HEK293 (cell line): Measurements from ENCODE around the gene DPYSL4.
A peak's percentile ranks its signal among the peaks of the same experiment; 100 is the strongest.

Experiments used
- CTCF ChIA-PET: fragments of 350-600 bp; formaldehyde crosslinking; extraction: SDS; loops from one replicate; lab custom pipeline; 2021; ENCODE audit warnings: antibody characterized with exemption; lab: Yijun Ruan, JAX
- POLR2A ChIA-PET: fragments of 300-600 bp; formaldehyde crosslinking; extraction: SDS; loops from one replicate; lab custom pipeline; 2020; ENCODE audit warnings: antibody characterized with exemption, inconsistent platforms; lab: Yijun Ruan, JAX
- H3K27ac ChIP-seq: fragments of 200-500 bp; sonication (Bioruptor generic); 2 replicates; pipeline ENCODE4 v1.5.1; 2014; ENCODE audit warnings: low read depth, low read length, control low read depth, inconsistent platforms; ENCODE audit errors: extremely low read depth
- H3K36me3 ChIP-seq, 2 experiments: fragments of 200-500 bp in 1 of 2; sonication (Bioruptor generic) in 1 of 2; 1 replicate in 1 of 2; 2 replicates in 1 of 2; pipeline ENCODE4 v1.5.1; 2014 to 2017; ENCODE audit warnings: inconsistent platforms in 2 of 2, low read length in 2 of 2; ENCODE audit not compliant: control insufficient read depth in 2 of 2, insufficient read depth in 1 of 2
- H3K4me1 ChIP-seq: fragments of 200-500 bp; sonication (Bioruptor generic); 2 replicates; pipeline ENCODE4 v1.5.1; 2014; ENCODE audit warnings: mild to moderate bottlenecking, low read length, inconsistent platforms; ENCODE audit not compliant: control insufficient read depth, insufficient read depth
- H3K4me3 ChIP-seq: 2 replicates; pipeline ENCODE4 v1.5.1; 2011; ENCODE audit warnings: low read depth, mild to moderate bottlenecking, control low read depth, low read length, moderate library complexity
- H3K9me3 ChIP-seq: fragments of 200-500 bp; sonication (Bioruptor generic); 2 replicates; pipeline ENCODE4 v1.5.1; 2014; ENCODE audit warnings: low read depth, low read length, inconsistent platforms; ENCODE audit not compliant: control insufficient read depth, insufficient read depth
- GLIS2 ChIP-seq: fragments of 450-650 bp; formaldehyde crosslinking; IDR thresholded peaks from 2 replicates; pipeline ENCODE4 v1.5.1; 2016; ENCODE audit warnings: missing biosample characterization, missing genetic modification characterization
- SCRT2 ChIP-seq: fragments of 450-650 bp; formaldehyde crosslinking; IDR thresholded peaks from 2 replicates; pipeline ENCODE4 v1.5.1; 2016; ENCODE audit warnings: missing biosample characterization, missing genetic modification characterization
- ZBTB11 ChIP-seq: fragments of 450-650 bp; formaldehyde crosslinking; conservative IDR thresholded peaks from 2 replicates; pipeline ENCODE4 v1.5.1; 2016; ENCODE audit warnings: low read depth, missing biosample characterization, missing genetic modification characterization
- ZNF121 ChIP-seq: fragments of 450-650 bp; formaldehyde crosslinking; IDR thresholded peaks from 2 replicates; pipeline ENCODE4 v1.5.1; 2016; ENCODE audit warnings: missing biosample characterization, missing genetic modification characterization
- ZNF2 ChIP-seq: fragments of 450-650 bp; formaldehyde crosslinking; IDR thresholded peaks from 2 replicates; pipeline ENCODE4 v1.5.1; 2016; ENCODE audit warnings: missing biosample characterization, missing genetic modification characterization
- ZNF266 ChIP-seq: fragments of 450-650 bp; formaldehyde crosslinking; IDR thresholded peaks from 2 replicates; pipeline ENCODE4 v1.5.1; 2016; ENCODE audit warnings: missing biosample characterization, missing genetic modification characterization, low read depth
- ZNF423 ChIP-seq: fragments of 450-650 bp; formaldehyde crosslinking; IDR thresholded peaks from 2 replicates; pipeline ENCODE4 v1.5.1; 2016; ENCODE audit warnings: missing biosample characterization, missing genetic modification characterization
- ZNF473 ChIP-seq: fragments of 450-650 bp; formaldehyde crosslinking; IDR thresholded peaks from 2 replicates; pipeline ENCODE4 v1.5.1; 2017; ENCODE audit warnings: missing biosample characterization, missing genetic modification characterization
- TF ChIP-seq, protein P1 (sequence below): fragments of 450-650 bp; formaldehyde crosslinking; IDR thresholded peaks from 2 replicates; pipeline ENCODE4 v1.5.1; 2016; ENCODE audit warnings: missing biosample characterization, missing genetic modification characterization
- TF ChIP-seq, protein P2 (sequence below): fragments of 450-650 bp; formaldehyde crosslinking; IDR thresholded peaks from 2 replicates; pipeline ENCODE4 v1.5.1; 2016; ENCODE audit warnings: missing biosample characterization, missing genetic modification characterization

DPYSL4 gene

DNA sequence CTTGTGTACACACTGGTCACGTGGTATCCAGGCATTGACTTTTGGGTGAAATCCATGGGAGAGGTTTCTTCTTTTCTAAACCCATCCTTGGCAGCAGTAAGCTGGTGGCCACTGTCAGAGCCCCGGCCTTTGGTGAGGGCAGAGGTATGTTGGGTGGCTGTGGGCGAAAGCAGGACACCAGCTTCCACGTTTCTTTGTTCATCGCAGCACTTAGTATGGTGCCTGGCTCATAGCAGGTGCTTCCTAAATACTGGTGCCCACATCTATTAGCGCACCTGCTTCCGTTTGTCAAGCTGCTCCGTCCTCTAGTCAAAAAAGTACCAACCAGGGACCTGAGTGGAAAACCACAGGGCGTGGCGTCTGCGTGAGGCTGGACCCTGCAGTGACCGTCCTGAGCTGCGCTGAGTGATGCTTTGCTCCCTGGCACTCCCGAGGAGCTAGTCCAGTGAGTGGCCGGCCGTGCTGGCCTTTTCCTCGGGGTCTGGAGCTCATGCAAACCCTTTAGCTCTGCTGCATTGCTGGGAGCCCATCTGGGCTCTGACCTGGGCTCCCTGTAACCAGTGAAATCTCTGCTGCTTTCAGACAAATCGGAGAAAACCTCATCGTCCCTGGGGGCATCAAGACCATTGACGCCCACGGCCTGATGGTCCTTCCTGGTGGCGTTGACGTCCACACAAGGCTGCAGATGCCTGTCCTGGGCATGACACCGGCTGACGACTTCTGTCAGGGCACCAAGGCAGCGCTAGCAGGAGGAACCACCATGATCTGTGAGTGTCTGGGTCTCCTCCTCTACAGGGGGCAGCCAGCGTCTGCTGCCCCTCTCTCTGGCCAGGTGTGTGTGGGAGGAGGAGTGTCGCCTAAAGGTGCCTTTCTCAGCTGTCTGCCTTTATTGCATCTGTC lies 5.6 kb downstream of the DPYSL4 start:
- ChIA-PET CTCF (no interaction called here), POLR2A (no interaction called here)
- no peaks in the 10 kb centered on the region; the same call in 1 of the 2 replicates for H3K4me1 ChIP-seq
- no peak overlapping the region for H3K4me3 ChIP-seq
- H3K9me3 ChIP-seq = no peaks in the 10 kb centered on the region
- H3K36me3 ChIP-seq = no peaks in the 10 kb centered on the region
- H3K27ac ChIP-seq = no peak overlapping the region
- no peak for TF ChIP-seq ZNF266 (tag by site-specific recombination)
- no peak for TF ChIP-seq GLIS2 (tag by site-specific recombination)

- POLR2A ChIA-PET = no interaction called here
- H3K36me3 ChIP-seq = no peaks in the 10 kb centered on the region
- no peak overlapping the region for H3K27ac ChIP-seq
- no peaks in the 10 kb centered on the region for H3K4me1 ChIP-seq
- TF ChIP-seq ZNF121 (tag by site-specific recombination) = no peak
- TF ChIP-seq ZNF473 (tag by site-specific recombination) = no peak
- peak; percentile 23; the same call in 1 of the 2 replicates for TF ChIP-seq SCRT2 (tag by site-specific recombination)
- TF ChIP-seq, protein P1, sequence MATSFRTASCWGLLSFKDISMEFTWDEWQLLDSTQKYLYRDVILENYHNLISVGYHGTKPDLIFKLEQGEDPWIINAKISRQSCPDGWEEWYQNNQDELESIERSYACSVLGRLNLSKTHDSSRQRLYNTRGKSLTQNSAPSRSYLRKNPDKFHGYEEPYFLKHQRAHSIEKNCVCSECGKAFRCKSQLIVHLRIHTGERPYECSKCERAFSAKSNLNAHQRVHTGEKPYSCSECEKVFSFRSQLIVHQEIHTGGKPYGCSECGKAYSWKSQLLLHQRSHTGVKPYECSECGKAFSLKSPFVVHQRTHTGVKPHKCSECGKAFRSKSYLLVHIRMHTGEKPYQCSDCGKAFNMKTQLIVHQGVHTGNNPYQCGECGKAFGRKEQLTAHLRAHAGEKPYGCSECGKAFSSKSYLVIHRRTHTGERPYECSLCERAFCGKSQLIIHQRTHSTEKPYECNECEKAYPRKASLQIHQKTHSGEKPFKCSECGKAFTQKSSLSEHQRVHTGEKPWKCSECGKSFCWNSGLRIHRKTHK (tag by site-specific recombination) = no peak
- no peak overlapping the region for H3K4me3 ChIP-seq
- CTCF ChIA-PET = interaction anchor here (0.6 kb wide), 1 partner anchor 50 kb away, joined by 5 read pairs; no protein-coding TSS in a partner anchor
- H3K9me3 ChIP-seq = no peaks in the 10 kb centered on the region
These were observed 6.4 kb downstream of the DPYSL4 start for GRCh38 chr10:132192991-132193665.

DNA sequence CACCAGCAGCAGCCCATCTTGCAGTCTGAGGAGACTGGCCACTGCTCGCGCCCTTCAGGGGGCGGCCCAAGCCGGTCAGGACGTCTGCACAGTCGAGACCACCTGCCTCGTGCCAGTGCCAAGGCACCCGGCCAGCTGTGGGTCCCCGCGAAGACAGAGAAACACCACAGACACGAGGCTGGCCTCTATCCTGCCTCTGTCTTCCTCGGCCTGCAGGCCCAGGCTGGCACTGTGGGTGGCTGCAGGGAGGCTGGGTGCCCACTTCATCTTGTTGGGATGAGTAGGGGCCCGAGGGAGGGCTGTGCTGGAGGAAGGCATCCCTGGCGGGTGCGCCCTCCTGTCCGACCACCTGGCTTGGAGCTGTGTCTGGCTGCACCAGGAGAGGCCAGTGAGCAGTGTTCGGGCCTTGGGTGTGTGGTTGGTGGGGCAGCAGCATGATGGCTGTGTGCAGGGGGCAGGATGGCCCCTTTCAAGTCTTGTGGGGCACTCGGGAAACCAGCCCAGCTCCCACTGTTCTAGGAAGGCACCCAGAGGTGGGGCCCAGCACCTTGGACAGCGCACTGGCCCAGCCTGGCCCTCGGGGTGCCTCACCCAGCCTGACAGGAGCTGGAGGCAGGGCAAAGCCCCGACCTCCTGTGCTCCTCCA lies 7.3 kb downstream of the DPYSL4 start:
- Histone ChIP-seq H3K36me3 (no peaks in the 10 kb centered on the region), H3K27ac (no peak overlapping the region), H3K4me1 (no peaks in the 10 kb centered on the region), H3K9me3 (no peaks in the 10 kb centered on the region), H3K4me3 (no peak overlapping the region)
- TF ChIP-seq ZNF423 (tag by site-specific recombination) (0 out of 2 replicates have a peak, but pooled peaks have one; percentile 37), ZNF2 (tag by site-specific recombination) (no peak), ZBTB11 (tag by site-specific recombination) (no peak)
- TF ChIP-seq, protein P2, sequence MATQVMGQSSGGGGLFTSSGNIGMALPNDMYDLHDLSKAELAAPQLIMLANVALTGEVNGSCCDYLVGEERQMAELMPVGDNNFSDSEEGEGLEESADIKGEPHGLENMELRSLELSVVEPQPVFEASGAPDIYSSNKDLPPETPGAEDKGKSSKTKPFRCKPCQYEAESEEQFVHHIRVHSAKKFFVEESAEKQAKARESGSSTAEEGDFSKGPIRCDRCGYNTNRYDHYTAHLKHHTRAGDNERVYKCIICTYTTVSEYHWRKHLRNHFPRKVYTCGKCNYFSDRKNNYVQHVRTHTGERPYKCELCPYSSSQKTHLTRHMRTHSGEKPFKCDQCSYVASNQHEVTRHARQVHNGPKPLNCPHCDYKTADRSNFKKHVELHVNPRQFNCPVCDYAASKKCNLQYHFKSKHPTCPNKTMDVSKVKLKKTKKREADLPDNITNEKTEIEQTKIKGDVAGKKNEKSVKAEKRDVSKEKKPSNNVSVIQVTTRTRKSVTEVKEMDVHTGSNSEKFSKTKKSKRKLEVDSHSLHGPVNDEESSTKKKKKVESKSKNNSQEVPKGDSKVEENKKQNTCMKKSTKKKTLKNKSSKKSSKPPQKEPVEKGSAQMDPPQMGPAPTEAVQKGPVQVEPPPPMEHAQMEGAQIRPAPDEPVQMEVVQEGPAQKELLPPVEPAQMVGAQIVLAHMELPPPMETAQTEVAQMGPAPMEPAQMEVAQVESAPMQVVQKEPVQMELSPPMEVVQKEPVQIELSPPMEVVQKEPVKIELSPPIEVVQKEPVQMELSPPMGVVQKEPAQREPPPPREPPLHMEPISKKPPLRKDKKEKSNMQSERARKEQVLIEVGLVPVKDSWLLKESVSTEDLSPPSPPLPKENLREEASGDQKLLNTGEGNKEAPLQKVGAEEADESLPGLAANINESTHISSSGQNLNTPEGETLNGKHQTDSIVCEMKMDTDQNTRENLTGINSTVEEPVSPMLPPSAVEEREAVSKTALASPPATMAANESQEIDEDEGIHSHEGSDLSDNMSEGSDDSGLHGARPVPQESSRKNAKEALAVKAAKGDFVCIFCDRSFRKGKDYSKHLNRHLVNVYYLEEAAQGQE = peak; percentile 98
- CTCF ChIA-PET = no interaction called here
- POLR2A ChIA-PET = no interaction called here
